GM12891 (cell line): Measurements from ENCODE around the gene GOT1.

Experiments used
- PAX5 ChIP-seq: IDR thresholded peaks from 2 replicates; pipeline ENCODE4 v1.6.1; 2011; ENCODE audit warnings: low read length, moderate library complexity, mild to moderate bottlenecking; ENCODE audit not compliant: insufficient read depth, severe bottlenecking
- POLR2A ChIP-seq: IDR thresholded peaks from 2 replicates; pipeline ENCODE4 v1.6.1; 2011; ENCODE audit warnings: low read depth, low read length, control low read depth
- POLR2AphosphoS5 ChIP-seq: IDR thresholded peaks from 2 replicates; pipeline ENCODE4 v1.6.1; 2011; ENCODE audit warnings: low read depth, low read length, control low read depth
- POU2F2 ChIP-seq: IDR thresholded peaks from 2 replicates; pipeline ENCODE4 v1.6.1; 2011; ENCODE audit warnings: low read depth, mild to moderate bottlenecking, control low read depth, low read length, moderate library complexity
- SPI1 ChIP-seq: IDR thresholded peaks from 2 replicates; pipeline ENCODE4 v1.6.1; 2011; ENCODE audit warnings: low read depth, low read length, control low read depth
- TAF1 ChIP-seq: IDR thresholded peaks from 2 replicates; pipeline ENCODE4 v1.6.1; 2011; ENCODE audit warnings: low read depth, low read length, control low read depth

DNA sequence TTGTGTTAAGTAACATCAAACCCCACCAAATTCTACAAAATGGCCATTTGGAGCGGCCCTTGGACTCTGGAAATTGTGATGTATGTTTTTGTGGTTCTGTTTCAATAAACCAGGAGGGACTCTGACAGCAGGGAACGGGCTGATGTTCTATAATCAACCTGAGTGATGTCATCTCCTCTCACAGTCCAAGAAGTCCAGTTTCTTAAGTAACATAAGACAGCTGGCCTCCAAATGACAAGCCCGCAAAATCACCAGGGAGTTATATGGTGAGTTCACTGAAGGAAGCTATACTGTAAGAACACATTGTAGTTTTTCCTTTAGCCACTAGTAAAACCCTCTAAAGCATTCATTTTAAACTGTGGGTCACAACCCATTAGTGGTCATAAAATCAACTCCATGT, 34.0 kb downstream of the GOT1 start:
- TF ChIP-seq TAF1 (no peak), POLR2AphosphoS5 (no peak), POLR2A (no peak), SPI1 (no peak), PAX5 (no peak), POU2F2 (no peak)
